Hepatocyte (in vitro differentiated cells): ENCODE data around the gene GSAP.

Experiments used
- EZH2 ChIP-seq: fragments of 200-600 bp; sonication (generic); IDR thresholded peaks from 2 replicates; pipeline ENCODE4 v1.6.1; 2016; ENCODE audit warnings: antibody characterized with exemption, mild to moderate bottlenecking, borderline replicate concordance
- EZH2phosphoT487 ChIP-seq: fragments of 200-600 bp; sonication (generic); IDR thresholded peaks from one replicate; pipeline ENCODE4 v1.6.1; 2018; ENCODE audit warnings: antibody characterized with exemption, mild to moderate bottlenecking, low read depth, moderate library complexity; ENCODE audit not compliant: unreplicated experiment, severe bottlenecking
- TF ChIP-seq, protein P1 (sequence below): fragments of 200-600 bp; sonication (generic); IDR thresholded peaks from 2 replicates; pipeline ENCODE4 v1.5.1; 2016; ENCODE audit warnings: antibody characterized with exemption, mild to moderate bottlenecking; ENCODE audit not compliant: poor library complexity

DNA sequence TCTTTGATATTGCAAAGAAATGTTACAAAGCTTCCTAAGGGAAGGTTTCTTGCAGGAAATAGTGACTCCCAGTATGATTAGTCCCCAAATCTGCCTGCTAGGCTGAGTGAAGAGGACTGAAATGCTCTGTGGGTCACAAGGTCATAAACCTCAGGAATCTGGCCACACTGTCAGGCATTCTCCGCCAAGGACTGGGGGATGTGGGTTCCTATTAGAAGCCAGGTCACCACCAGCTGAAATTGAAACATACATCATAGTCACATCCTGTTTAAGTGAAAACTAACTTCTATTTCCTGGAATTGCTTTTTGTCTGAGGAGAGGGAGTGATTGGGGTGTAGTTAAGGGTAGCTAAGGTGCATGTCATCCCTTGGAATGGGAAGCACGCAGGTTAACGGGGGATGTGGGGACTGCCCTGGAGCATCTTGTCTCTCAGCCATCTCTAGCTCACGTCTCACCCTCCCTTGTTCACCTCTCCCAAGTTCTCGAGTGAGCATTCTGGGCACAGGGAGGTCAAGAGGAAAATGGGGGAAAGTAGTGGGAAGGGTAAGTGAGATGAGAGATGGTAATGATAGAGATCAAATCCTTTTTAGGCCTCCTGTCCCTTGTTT lies 12.0 kb upstream of the GSAP start:
- no peak for TF ChIP-seq EZH2
- TF ChIP-seq, protein P1, sequence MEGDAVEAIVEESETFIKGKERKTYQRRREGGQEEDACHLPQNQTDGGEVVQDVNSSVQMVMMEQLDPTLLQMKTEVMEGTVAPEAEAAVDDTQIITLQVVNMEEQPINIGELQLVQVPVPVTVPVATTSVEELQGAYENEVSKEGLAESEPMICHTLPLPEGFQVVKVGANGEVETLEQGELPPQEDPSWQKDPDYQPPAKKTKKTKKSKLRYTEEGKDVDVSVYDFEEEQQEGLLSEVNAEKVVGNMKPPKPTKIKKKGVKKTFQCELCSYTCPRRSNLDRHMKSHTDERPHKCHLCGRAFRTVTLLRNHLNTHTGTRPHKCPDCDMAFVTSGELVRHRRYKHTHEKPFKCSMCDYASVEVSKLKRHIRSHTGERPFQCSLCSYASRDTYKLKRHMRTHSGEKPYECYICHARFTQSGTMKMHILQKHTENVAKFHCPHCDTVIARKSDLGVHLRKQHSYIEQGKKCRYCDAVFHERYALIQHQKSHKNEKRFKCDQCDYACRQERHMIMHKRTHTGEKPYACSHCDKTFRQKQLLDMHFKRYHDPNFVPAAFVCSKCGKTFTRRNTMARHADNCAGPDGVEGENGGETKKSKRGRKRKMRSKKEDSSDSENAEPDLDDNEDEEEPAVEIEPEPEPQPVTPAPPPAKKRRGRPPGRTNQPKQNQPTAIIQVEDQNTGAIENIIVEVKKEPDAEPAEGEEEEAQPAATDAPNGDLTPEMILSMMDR, result no peak
- no peak for TF ChIP-seq EZH2phosphoT487
